Stimulated activated CD4-positive, alpha-beta T cell treated with anti-CD3 and anti-CD28 coated beads, Interleukin-1b, Interleukin-23, amount 100 ng/mL, for 1 hour (primary cell): ENCODE results near the gene ATG9B.

ENCODE experiments used
- DNase-seq, 2 donors: peaks; one replicate each; pipeline ENCODE4 v3.0.0-alpha.2; 2020; ENCODE audit warnings: low read depth in 2 of 2

The ATG9B gene

GRCh38 chr7:151003572-151003971 lies 20.7 kb downstream of the ATG9B start:
- no peak for DNase-seq

- DNase-seq, result no peak
These were observed 22.7 kb downstream of the ATG9B start for GRCh38 chr7:151001546-151001945.

DNA sequence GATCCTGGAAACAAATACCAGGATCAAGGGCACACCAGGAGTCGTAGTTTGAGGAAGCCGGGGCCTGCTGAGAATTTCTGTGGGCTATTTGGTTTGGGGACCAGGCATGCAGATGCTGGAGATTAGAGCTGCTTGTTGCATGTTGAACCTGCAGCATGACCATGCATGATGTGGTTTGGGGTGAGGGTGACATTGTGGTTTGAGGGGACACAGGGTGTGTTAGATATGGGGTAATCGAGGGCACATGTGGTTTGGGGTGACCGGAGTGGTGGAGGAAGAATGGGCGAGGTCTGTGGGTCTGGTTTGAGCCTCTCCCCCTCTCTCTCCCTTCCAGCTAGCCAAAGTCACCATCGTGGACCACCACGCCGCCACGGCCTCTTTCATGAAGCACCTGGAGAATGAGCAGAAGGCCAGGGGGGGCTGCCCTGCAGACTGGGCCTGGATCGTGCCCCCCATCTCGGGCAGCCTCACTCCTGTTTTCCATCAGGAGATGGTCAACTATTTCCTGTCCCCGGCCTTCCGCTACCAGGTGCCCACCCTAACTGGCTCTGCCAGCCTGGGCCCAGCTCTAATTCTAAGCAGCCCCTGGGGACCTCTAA lies 23.3 kb downstream of the ATG9B start:
- DNase-seq, result no peak

DNA sequence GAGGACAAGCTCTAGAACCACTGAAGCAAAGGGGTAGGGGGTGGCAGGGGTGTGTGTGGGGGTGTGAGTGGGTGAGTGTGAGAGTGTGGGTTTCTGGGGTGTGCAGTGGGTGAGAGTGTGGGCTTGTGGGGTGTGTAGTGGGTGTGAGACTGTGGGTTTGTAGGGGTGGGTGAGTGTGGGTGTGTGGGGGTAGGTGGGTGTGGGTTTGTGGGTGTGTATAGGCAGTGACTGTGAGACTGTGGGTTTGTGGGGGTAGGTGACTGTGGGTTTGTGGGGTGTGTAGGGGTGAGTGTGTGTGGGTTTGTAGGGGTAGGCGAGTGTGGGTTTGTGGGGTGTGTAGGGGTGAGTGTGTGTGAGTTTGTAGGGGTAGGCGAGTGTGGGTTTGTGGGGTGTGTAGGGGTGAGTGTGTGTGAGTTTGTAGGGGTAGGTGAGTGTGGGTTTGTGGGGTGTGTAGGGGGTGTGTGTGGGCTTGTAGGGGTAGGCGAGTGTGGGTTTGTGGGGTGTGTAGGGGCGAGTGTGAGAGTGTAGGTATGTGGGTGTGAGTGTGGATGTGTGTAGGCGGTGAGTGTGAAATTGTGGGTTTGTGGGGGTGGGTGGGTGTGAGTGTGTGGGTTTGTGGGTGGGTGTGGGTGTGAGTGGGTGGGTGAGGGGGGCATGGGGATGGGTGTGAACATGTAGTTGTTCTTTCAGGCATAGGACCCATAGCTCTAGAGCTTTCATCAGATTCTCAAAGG lies 24.6 kb downstream of the ATG9B start:
- no peak for DNase-seq

- no peak for DNase-seq
These were observed 25.3 kb downstream of the ATG9B start for GRCh38 chr7:150999001-150999400.

DNA sequence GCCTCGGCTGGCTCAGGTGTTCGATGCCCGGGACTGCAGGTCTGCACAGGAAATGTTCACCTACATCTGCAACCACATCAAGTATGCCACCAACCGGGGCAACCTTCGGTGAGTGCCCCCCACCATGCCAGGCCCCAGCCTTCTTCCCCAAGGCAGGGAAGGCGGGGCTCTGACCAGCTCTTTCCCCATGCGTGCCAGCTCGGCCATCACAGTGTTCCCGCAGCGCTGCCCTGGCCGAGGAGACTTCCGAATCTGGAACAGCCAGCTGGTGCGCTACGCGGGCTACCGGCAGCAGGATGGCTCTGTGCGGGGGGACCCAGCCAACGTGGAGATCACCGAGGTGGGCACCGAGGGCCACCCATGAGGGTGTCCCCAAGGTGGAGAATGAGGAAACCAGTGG lies 26.0 kb downstream of the ATG9B start:
- DNase-seq, result no peak

DNA sequence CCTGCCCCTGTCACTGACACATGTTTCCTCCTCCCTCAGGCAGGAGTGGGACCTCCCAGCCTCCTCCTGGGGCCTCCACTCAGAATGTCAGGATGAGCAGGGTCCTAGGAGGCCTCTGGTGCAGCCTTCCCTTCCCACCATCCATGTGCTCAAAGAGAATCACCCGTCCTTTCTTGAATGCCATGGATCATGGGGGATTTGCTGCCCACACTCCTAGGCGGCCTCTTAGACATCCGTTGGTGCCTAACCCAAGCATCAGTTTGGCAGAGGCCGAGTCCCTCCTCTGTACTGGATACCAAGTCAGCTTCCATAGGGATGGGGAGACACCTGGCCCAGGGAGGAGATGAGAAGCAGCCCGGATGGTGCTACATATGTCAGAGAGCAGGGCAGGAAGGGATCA lies 26.5 kb downstream of the ATG9B start:
- no peak for DNase-seq

DNA sequence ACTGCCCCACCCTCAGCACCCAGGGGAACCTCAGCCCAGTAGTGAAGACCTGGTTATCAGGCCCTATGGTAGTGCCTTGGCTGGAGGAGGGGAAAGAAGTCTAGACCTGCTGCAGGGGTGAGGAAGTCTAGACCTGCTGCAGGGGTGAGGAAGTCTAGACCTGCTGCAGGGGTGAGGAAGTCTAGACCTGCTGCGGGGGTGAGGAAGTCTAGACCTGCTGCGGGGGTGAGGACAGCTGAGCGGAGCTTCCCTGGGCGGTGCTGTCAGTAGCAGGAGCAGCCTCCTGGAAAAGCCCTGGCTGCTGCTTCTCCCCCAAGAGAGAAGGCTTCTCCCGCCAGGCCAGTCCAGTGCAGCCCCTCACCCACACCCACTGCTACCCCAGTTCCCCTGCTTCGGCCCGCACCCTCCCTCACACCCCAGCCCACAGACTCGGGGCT lies 27.2 kb downstream of the ATG9B start:
- no peak for DNase-seq

DNA sequence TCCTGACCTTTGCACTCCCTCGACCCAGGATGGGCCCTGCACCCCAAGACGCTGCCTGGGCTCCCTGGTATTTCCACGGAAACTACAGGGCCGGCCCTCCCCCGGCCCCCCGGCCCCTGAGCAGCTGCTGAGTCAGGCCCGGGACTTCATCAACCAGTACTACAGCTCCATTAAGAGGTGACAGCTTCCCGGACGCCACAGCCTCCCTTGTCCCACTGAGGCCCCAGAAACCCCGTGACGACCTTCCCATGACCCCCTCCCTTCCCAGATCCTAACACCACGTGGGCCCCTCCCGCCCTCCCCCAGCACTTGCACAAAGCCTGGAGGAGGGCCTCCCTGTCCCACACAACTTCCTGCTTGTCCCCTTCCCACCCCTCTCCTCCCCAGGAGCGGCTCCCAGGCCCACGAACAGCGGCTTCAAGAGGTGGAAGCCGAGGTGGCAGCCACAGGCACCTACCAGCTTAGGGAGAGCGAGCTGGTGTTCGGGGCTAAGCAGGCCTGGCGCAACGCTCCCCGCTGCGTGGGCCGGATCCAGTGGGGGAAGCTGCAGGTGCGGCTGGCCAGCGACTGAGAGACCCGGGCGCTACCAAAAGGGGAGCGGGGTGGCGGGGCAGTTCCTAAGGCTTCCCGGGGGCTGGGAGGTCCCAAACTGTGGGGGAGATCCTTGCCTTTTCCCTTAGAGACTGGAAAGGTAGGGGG lies 27.8 kb downstream of the ATG9B start:
- DNase-seq, result no peak

DNA sequence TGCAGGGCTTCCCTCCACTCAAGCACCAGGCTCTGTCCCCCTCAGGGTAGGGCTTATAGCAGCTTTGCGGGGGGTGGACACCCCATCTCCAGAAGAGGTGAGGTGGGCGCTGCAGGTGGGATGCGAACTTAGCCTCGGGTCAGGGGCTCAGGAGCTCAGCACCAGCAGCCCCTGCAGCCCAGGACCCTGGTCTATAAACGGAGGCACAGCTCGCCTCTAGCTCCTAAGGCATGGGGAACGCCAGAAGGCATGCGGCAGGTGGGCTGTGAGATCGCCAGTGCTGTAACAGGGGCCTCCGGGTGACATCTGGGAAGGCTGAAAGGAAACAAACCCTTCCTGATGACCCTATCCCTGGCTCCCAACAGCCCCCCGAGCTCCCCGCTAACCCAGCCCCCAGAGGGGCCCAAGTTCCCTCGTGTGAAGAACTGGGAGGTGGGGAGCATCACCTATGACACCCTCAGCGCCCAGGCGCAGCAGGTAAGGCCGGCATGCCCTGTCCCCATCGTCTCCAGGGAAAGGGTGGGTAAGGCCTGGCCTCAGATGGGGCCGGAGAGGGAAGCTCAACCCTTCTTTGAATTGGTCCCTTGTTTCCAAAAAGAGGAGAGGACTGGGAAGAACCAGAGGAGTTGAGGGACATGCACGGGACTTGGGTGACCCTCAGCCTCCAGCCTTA lies 29.3 kb downstream of the ATG9B start:
- DNase-seq, result no peak

DNA sequence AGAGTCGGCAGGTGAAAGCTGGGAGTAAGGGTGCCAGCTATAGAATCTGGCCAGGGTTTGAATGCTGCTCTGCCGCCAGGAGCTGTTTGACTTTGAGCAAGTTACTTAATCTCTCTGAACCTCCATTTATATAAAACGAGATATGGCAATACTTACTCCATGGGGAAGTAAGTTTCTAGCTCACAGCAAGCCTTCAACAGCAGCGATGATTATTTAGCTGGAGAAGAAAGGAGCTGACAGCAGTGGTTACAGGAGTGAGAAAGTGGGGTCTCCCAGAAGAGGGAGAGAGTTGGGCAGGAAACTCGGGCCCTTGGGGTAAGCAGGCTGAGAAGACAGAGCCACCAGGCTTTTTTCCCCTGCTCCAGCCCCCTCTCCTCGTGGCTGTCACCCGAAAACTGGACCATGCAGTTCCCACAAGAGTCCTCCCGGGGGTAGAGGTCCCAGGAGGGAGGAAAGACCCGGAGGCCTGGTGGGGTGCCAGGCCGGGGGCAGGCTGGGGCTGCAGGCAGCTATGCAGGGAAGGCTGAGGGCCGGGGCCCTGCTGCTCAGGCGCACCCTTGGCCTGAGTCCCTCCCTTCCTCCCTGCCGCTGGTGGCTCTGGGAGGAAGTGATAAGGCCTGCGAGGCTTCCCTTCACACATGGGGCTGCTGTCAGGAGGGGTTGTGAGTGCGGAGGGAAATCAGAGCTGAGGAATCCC lies 30.0 kb downstream of the ATG9B start:
- DNase-seq, result no peak

DNA sequence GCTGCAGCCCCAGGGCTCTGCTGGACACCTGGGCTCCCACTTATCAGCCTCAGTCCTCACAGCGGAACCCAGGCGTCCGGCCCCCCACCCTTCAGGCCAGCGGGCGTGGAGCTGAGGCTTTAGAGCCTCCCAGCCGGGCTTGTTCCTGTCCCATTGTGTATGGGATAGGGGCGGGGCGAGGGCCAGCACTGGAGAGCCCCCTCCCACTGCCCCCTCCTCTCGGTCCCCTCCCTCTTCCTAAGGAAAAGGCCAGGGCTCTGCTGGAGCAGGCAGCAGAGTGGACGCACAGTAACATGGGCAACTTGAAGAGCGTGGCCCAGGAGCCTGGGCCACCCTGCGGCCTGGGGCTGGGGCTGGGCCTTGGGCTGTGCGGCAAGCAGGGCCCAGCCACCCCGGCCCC lies 30.8 kb downstream of the ATG9B start:
- DNase-seq, result no peak

GRCh38 chr7:150992833-150993302 lies 31.4 kb downstream of the ATG9B start:
- DNase-seq, result no peak

DNA sequence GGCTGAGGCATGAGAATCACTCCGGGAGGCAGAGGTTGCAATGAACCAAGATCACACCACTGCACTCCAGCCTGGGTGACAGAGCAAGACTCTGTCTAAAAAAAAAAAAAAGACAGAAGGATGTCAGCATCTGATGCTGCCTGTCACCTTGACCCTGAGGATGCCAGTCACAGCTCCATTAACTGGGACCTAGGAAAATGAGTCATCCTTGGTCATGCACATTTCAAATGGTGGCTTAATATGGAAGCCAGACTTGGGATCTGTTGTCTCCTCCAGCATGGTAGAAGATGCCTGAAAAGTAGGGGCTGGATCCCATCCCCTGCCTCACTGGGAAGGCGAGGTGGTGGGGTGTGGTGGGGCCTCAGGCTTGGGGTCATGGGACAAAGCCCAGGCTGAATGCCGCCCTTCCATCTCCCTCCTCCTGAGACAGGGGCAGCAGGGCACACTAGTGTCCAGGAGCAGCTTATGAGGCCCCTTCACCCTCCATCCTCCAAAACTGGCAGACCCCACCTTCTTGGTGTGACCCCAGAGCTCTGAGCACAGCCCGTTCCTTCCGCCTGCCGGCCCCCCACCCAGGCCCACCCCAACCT lies 32.1 kb downstream of the ATG9B start:
- DNase-seq, result no peak

DNA sequence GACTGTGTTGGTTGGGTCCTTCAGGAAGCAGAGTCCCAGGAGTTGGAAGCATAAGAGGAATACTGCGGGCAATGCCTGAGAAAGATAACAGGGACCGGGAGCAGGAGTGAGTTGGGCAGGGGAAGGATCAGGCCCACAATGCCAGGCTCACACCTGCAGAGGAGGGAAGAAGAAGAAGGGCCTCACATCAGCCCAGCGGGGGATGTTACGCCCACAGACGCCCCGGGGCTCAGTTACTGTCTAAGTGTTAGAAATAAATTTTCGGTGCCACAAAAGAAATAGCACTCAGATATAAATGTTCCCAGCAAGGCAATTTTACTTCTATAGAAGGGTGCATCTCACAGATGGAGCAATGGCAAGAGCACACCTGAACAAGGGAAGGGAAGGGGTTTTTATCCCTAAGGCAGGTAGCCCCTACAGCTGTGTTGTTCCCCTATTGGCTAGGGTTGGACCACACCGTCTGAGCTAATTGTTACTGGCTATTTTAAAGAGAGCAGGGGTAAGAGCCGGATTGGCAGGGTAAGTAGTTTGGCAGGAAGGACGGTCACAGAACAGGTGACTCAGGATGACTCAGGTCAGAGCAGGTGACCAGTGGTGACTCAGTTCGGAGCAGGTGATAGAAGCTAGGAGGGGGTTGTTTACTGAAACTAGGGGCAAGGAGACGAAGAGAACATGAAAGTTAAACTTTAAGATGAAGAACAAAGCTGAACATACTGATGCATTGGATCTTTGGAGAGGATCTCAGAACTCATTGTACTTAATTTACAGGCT lies 33.7 kb downstream of the ATG9B start, which contains the start of gene NOS3:
TSS of gene NOS3 (plus strand) at position 602 of the 771 bp plus-strand sequence. CDS start 2,787 bp downstream, outside the sequence.
- DNase-seq, result no peak

DNA sequence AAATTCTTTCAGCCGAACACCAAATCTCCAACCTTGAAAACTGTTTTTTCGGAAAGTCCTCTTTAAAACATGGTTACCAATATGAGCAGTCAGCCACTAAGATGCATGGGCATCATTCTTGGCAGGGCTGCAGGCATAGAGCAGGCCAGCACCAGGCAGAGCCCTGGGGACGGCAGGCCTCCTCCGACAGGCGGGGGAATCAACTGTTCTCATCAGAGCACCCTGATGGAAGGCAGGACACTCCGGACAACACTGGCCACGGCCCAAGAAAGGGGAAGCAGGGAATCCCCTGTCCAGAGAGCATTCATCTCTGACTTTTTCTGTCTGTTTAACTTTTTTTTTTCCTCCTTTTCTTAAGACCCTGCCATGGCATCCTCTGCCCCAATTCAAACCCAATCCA lies 34.8 kb downstream of the ATG9B start:
- no peak for DNase-seq

DNA sequence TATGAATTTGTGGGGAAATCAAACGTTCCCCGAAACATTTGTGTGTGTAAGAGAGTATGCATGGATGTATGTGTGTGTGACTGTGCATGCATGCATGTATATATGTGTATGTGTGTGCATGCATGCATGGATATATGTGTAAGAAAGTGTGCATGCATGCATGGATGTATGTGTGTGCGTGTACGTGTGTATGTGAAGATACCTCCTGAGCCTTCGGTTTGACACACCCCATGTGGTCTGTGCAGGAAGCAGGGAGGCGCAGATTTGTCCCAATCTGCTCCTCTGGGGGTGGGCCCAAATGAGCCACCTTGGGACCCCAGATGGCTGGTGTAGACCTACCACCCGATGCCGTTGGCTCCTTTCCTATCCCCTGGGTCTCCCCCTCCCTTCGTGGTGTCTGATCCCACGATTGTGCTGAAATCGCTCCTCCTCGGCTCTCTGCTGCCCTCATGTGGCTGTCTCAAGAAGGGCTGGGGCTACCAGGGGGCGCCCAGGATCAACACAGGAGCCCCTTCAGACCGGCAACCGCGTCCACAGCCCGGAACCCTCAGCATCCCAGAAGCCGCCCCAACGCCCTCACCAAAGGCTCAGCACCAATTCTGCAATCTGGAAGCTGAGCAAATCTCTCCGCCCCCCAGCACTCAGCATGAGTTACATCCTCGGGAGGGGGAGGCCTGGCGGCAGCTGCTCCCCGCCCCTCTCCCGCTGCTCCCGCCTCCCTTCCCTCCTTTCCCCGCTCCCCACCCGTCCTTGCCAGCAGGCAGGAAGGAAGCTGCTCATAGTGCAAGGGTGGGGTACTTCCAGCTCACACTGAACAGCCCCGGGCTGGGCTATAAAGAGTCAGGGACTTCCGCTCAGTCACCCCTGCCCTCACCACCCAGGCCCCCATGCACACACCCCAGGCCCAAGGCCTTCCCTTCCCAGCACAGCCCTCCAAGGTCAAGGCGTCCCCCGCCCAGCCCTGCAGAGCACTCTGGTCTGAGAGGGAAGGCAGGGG lies 35.8 kb downstream of the ATG9B start:
- peak in 1 of 2 donors; percentile 56 for DNase-seq

DNA sequence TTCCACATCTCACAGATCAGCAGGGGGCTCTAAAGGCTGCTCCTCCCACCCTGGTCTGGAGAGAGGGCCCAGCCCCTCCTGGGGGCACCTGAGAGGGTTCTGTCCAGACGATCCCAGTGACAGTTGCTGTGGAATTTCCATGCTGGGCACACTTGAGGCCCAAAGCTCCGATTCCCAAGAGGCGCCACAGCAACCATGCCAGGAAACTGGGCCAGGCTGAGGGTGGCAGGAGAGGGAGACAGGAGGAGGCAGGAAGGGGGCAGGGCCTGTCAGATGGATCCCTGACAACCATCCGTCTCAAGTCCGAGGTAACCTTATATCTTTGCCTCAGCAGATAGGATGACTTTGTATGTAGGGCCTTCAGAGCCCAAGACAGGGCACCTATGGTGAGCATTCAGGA lies 37.7 kb downstream of the ATG9B start:
- no peak for DNase-seq

GRCh38 chr7:150986099-150986512 lies 38.2 kb downstream of the ATG9B start:
- peak in 1 of 2 donors; percentile 42 for DNase-seq
